COR-L47 (cell line): ENCODE data around the gene FKRP.
"Not testable (repeated sequence)": the region's sequence is repeated elsewhere in the genome, so short reads cannot be mapped to it uniquely, and the experiment has no call there.

Source experiments
- DNase-seq: peaks from one replicate; lab custom pipeline; 2025; lab: John Stamatoyannopoulos, UW

FKRP gene

GRCh38 chr19:46745521-46746280 is at the start of gene FKRP:
Gene FKRP (plus strand): TSS chr19:46746057. CDS start chr19:46755451, 9,394 bp downstream.
- DNase-seq: no peak

GRCh38 chr19:46696866-46697203 is 49.0 kb upstream of the FKRP start:
- no peak for DNase-seq

- peak; percentile 60 for DNase-seq
These were observed 48.5 kb upstream of the FKRP start for GRCh38 chr19:46697204-46697960.

- DNase-seq: no peak
These were observed 47.2 kb upstream of the FKRP start for GRCh38 chr19:46698395-46699321.

GRCh38 chr19:46700704-46701103 is 45.2 kb upstream of the FKRP start:
- no peak for DNase-seq

- no peak for DNase-seq
These were observed 41.3 kb upstream of the FKRP start for GRCh38 chr19:46704379-46705076.

- no peak for DNase-seq
These were observed 35.2 kb upstream of the FKRP start for GRCh38 chr19:46710687-46711086.

GRCh38 chr19:46712768-46713338 is 33.0 kb upstream of the FKRP start:
- not testable (repeated sequence) for DNase-seq

GRCh38 chr19:46713781-46714443 is 31.9 kb upstream of the FKRP start:
- DNase-seq: peak; percentile 92

- DNase-seq: no peak
These were observed 31.3 kb upstream of the FKRP start for GRCh38 chr19:46714444-46715106.

GRCh38 chr19:46715620-46715974 is 30.3 kb upstream of the FKRP start:
- DNase-seq: no peak

- no peak for DNase-seq
These were observed 29.7 kb upstream of the FKRP start for GRCh38 chr19:46715975-46716671.

- DNase-seq: no peak
These were observed 29.2 kb upstream of the FKRP start for GRCh38 chr19:46716672-46717033.

- peak; percentile 49 for DNase-seq
These were observed 28.7 kb upstream of the FKRP start, which contains the start of gene PRKD2 for GRCh38 chr19:46717034-46717715. Gene PRKD2 (minus strand): TSS chr19:46717114. CDS start chr19:46716370, 744 bp downstream.

GRCh38 chr19:46717716-46718143 is 28.1 kb upstream of the FKRP start:
- no peak for DNase-seq

GRCh38 chr19:46718157-46718933 is 27.5 kb upstream of the FKRP start:
- DNase-seq: no peak

- no peak for DNase-seq
These were observed 26.8 kb upstream of the FKRP start for GRCh38 chr19:46718934-46719622.
